Lower leg skin (tissue), 3 donors: ENCODE data around the gene LKAAEAR1.
"Not testable (repeated sequence)": the region's sequence is repeated elsewhere in the genome, so short reads cannot be mapped to it uniquely, and the experiment has no call there.

ENCODE experiments used
- CTCF ChIP-seq, 3 donors: fragments of 450-650 bp; IDR thresholded peaks; one replicate each; pipeline ENCODE4 v1.5.1; 2016; ENCODE audit warnings: antibody characterized with exemption in 3 of 3, mild to moderate bottlenecking in 3 of 3, moderate library complexity in 2 of 3
- POLR2A ChIP-seq, 2 donors: fragments of 450-650 bp; IDR thresholded peaks; one replicate each; pipeline ENCODE4 v1.6.1; 2016 to 2017; ENCODE audit warnings: antibody characterized with exemption in 2 of 2, mild to moderate bottlenecking in 1 of 2, moderate library complexity in 1 of 2

GRCh38 chr20:64123517-64123916 is 39.3 kb upstream of the LKAAEAR1 start:
- not testable (repeated sequence) for TF ChIP-seq POLR2A, CTCF (IDR thresholded peaks at IDR 0.05)
